ENCODE measurements around the gene VRK2. TPM values are rescaled to one million over a fixed set of nuclear protein-coding genes. Genes with fewer than 3 reads are reported as not detected.

The VRK2 gene
- total and polyA plus RNA-seq, 10 of the 15 experiments (the other 5 are each of a cell fraction or from before 2014, with no cell fraction given) = 26.5 to 78.0 (median 57.3) TPM

DNA sequence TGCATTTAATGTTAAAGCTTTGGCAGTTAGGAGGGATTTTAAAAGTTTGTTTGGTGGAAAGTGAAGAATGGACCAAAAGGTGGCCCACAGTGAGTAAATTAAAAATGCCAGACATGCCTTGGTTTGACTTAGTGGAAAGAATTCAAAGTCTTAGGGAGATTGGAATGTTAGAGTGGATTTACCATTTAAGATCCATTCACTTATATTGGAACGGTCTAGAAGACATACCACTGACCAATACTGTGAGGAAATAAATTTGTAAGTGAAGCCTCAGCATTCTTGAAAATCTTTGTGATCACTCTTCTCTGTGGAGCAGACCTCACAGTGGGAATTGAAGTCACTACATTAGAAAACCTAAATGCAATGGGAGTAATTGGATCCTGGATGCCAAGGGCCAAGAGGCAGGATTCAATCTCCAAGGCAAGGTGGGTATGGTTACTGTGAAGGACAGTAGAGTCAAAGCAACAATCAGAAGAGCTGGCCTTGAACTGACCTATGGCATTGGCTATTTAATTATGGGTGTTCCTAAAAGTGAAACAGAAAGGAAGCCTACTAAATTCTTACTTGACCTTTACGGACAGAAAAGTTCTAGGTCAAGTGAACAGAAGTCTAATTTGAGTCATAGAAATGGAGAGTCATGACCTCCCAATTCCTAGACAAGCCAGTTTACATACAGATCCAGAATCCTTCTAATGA lies 40.2 kb upstream of the VRK2 start:
- DNase-seq (ENCODE audit: low read depth, low spot score) (no peak), FAIRE-seq (peak; percentile 79), ATAC-seq (peak; percentile 94)
- H3K4me1 ChIP-seq (ENCODE audit: control insufficient read depth, insufficient read depth, low read length) = no peaks in the 10 kb centered on the region
- no peaks in the 10 kb centered on the region for H3K79me2 ChIP-seq (ENCODE audit: control insufficient read depth, insufficient read depth, low read length)
- BruUV-seq (replicated peaks) = no TSS peak
- no peaks in the 10 kb centered on the region for H3K27me3 ChIP-seq (replicated peaks in 1 of 2; ENCODE audit: control insufficient read depth in 2 of 2, insufficient read depth in 2 of 2, low read length in 1 of 2)
- peak overlapping the region; percentile 15; the same call in 1 of the 2 replicates for H3K4me2 ChIP-seq (ENCODE audit: control insufficient read depth, insufficient read depth)
- ChIA-PET POLR2A (interaction anchor here (0.5 to 2.6 kb wide), 2 partner anchors 11 to 128 kb away, joined by 5 to 8 read pairs; no protein-coding TSS in a partner anchor), SMC1A (ENCODE audit: uncharacterized antibody, unreplicated experiment) (interaction anchor here (0.9 to 2.5 kb wide), 7 partner anchors 9 to 38 kb away, joined by 3 to 7 read pairs (median 3); no protein-coding TSS in a partner anchor), RAD21 (ENCODE audit: unreplicated experiment) (no interaction called here), CTCF (no interaction called here)
- 75% methylated on average over 2 of the region's 2 CpGs for WGBS (ENCODE audit: insufficient coverage, insufficient replicate concordance, low lambda C conversion rate, missing lambda C conversion rate)
- peak overlapping the region; percentile 13; the same call in 1 of the 2 replicates for H3K27ac ChIP-seq (ENCODE audit: control insufficient read depth, insufficient read depth)
- intact Hi-C loops (cut with micrococcal nuclease; ENCODE audit: unreplicated experiment) = no loop called here
- TF ChIP-seq NR2F1 (conservative IDR thresholded peaks at IDR 0.05) (peak; percentile 96), E2F8 (IDR thresholded peaks at IDR 0.05; ENCODE audit: low read depth, partially characterized antibody) (no peak), ZNF207 (IDR thresholded peaks at IDR 0.05; ENCODE audit: borderline replicate concordance) (no peak), NR2C1 (IDR thresholded peaks at IDR 0.05) (peak; percentile 43), NFYB (IDR thresholded peaks at IDR 0.05; ENCODE audit: insufficient read depth, low read depth, low read length) (peak; percentile 60; the same call in 1 of the 2 replicates), CTCF (IDR thresholded peaks at IDR 0.05 in 2 of 3, conservative IDR thresholded peaks at IDR 0.05 in 1 of 3; ENCODE audit: control insufficient read depth in 2 of 3, extremely low read depth in 1 of 3, insufficient read depth in 1 of 3, low read depth in 3 of 3, low read length in 3 of 3) (no peak), ESRRA (IDR thresholded peaks at IDR 0.05; ENCODE audit: low read length) (peak; percentile 37; the same call in 1 of the 2 replicates), SIN3A (IDR thresholded peaks at IDR 0.05; ENCODE audit: low read depth, low read length) (no peak)
- H2AFZ ChIP-seq (ENCODE audit: control insufficient read depth, low read depth, low read length) = peak overlapping the region; percentile 65
- no peaks in the 10 kb centered on the region for H3K36me3 ChIP-seq (ENCODE audit: control insufficient read depth in 2 of 2, insufficient read depth in 2 of 2, low read length in 1 of 2)
- H3K4me3 ChIP-seq = no peak overlapping the region
- no peak overlapping the region for H3K9ac ChIP-seq (ENCODE audit: control insufficient read depth, insufficient read depth, low read length)
- no peaks in the 10 kb centered on the region; the same call in 2 of the 3 replicates for H3K9me3 ChIP-seq (replicated peaks; ENCODE audit: control insufficient read depth, insufficient read depth, low read length)
- in situ Hi-C loops (cut with MboI) = no loop called here
- H4K20me1 ChIP-seq (ENCODE audit: control insufficient read depth, insufficient read depth) = no peaks in the 10 kb centered on the region
